Measurements from ENCODE around the gene CDC34. TPM values are rescaled to one million over a fixed set of nuclear protein-coding genes. Genes with fewer than 3 reads are reported as not detected.
A peak's percentile ranks its signal among the peaks of the same experiment; 100 is the strongest.

The CDC34 gene
- total RNA-seq, 2 donors from 2014 or later: 77.0 to 101 TPM

- no peak for DNase-seq
- Histone ChIP-seq H3K36me3 (replicated peaks in 1 of 2; ENCODE audit: insufficient read depth in 1 of 2, low read depth in 2 of 2) (peaks cover 0 to 21% of the 10 kb centered on the region in 2 donors), H3K9me3 (no peaks in the 10 kb centered on the region), H3K4me3 (no peak overlapping the region), H3K4me1 (peaks cover 37% of the 10 kb centered on the region), H3K27ac (peak overlapping the region in 3 of 4 donors; percentile 87 to 91 (median 88)), H3K27me3 (no peaks in the 10 kb centered on the region)
- 63 to 74% methylated on average over 8 of the region's 14 CpGs for WGBS, 2 donors
- ATAC-seq: no peak
- intact Hi-C loops (cut with DNase I): no loop called here
- TF ChIP-seq CTCF (IDR thresholded peaks at IDR 0.05) (no peak), POLR2A (IDR thresholded peaks at IDR 0.05) (no peak)
Measured at GRCh38 chr19:534088-534487, 2.5 kb downstream of the CDC34 start.

DNA sequence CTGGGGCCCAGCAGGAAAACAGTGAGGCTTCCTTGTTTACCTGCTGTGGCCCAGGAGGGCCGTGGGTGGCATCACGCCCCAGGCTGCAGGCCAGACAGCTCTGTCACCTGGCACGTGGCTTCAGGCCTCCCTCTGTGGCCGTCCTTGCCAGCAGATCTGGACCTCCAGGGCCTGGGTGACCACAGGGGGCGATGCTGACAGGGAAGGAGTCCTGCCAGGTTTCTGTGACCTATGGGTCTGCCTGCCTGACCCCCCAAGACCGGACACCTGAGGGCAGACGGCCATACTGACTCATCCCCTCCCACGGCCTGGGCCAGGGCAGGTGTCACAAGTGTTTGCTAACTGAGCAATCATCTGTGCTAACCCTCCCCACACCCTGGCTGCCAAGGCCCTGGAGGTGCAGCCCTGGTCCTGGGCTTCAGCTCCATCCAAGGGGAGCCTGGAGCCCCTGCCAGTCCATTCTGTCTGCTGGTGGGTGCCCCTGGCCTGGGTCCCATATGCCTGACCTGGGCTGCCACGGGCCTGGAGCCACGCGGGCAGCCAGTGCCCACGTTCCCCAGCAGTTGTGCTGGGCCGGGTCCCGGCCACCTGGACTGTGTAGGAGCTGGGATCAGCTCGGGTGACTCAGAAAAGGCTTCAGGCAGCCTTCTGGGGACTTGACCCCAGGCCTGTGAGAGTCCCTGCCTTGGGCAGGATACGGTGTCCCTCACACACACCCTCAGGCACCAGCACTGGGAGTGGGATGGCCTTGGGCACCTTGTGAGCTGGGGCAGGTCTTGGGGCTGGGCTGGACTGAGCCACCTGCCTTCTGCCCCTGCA is 3.7 kb downstream of the CDC34 start:
- ATAC-seq (no peak), DNase-seq (peak; percentile 47 to 67 (median 66))
- peaks cover 36% of the 10 kb centered on the region for H3K4me1 ChIP-seq
- peaks cover 0 to 25% of the 10 kb centered on the region in 2 donors for H3K36me3 ChIP-seq (replicated peaks in 1 of 2; ENCODE audit: insufficient read depth in 1 of 2, low read depth in 2 of 2)
- TF ChIP-seq POLR2A (IDR thresholded peaks at IDR 0.05): no peak
- peak in 1 of 7 experiments; percentile 7 for TF ChIP-seq CTCF (IDR thresholded peaks at IDR 0.05)
- no peak overlapping the region for H3K4me3 ChIP-seq
- WGBS, 2 donors: 46 to 56% methylated on average over 8 to 16 of the region's 16 CpGs
- peak overlapping the region in 2 of 4 donors; percentile 35 to 36 for H3K27ac ChIP-seq
- H3K9me3 ChIP-seq: no peaks in the 10 kb centered on the region
- H3K27me3 ChIP-seq: no peaks in the 10 kb centered on the region
- intact Hi-C loops (cut with DNase I): no loop called here

- H3K27me3 ChIP-seq: no peaks in the 10 kb centered on the region
- ATAC-seq (no peak), DNase-seq (no peak)
- intact Hi-C loops (cut with DNase I): no loop called here
- H3K9me3 ChIP-seq: no peaks in the 10 kb centered on the region
- 90 to 91% methylated on average over 11 to 52 of the region's 55 CpGs for WGBS, 2 donors
- TF ChIP-seq CTCF (IDR thresholded peaks at IDR 0.05): no peak
- no peak for TF ChIP-seq POLR2A (IDR thresholded peaks at IDR 0.05)
- H3K36me3 ChIP-seq (replicated peaks in 1 of 2; ENCODE audit: insufficient read depth in 1 of 2, low read depth in 2 of 2): peaks cover 0 to 25% of the 10 kb centered on the region in 2 donors
- peaks cover 29% of the 10 kb centered on the region for H3K4me1 ChIP-seq
- no peak overlapping the region for H3K4me3 ChIP-seq
- H3K27ac ChIP-seq: no peak overlapping the region
Measured at GRCh38 chr19:536031-536880, 4.7 kb downstream of the CDC34 start.

- peaks cover 29% of the 10 kb centered on the region for H3K4me1 ChIP-seq
- ATAC-seq: no peak
- H3K9me3 ChIP-seq: no peaks in the 10 kb centered on the region
- no peak overlapping the region for H3K27ac ChIP-seq
- intact Hi-C loops (cut with DNase I): no loop called here
- WGBS, 2 donors: 94 to 95% methylated on average over 20 to 24 of the region's 26 CpGs
- H3K27me3 ChIP-seq: no peaks in the 10 kb centered on the region
- H3K4me3 ChIP-seq: no peak overlapping the region
- DNase-seq: no peak
- H3K36me3 ChIP-seq (replicated peaks in 1 of 2; ENCODE audit: insufficient read depth in 1 of 2, low read depth in 2 of 2): peaks cover 0 to 25% of the 10 kb centered on the region in 2 donors
- TF ChIP-seq POLR2A (IDR thresholded peaks at IDR 0.05): no peak
- TF ChIP-seq CTCF (IDR thresholded peaks at IDR 0.05): no peak
Measured at GRCh38 chr19:536881-537404, 5.4 kb downstream of the CDC34 start.
